Measurements from ENCODE around the gene AQP11. TPM values are rescaled to one million over a fixed set of nuclear protein-coding genes. Genes with fewer than 3 reads are reported as not detected.
"Not testable (repeated sequence)": the region's sequence is repeated elsewhere in the genome, so short reads cannot be mapped to it uniquely, and the experiment has no call there.

AQP11 gene
- total RNA-seq, 1 donor from 2014 or later = 0.18 TPM

DNA sequence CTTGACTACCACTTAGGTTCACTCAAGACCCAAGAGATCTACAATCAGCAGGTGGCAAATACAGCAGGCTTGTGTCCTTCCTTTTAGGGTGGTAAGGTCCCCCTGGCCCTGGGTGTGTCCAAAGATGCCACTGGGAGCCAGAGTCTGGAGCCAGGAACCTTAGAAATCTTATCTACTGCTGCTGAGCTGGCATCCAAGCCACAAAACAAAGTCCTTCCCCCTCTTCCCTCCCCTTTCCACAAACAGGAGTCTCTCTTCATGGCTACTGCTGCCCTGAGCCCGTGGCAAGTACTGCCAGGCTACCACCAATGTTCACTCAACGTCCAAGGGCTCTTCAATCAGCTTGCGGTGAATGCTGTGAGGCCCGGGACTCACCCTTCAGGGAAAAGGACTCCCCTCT is 21.4 kb upstream of the AQP11 start:
- Mint-ChIP-seq H3K9me3 (no peaks in the 10 kb centered on the region), H3K4me1 (ENCODE audit: low read depth) (no peaks in the 10 kb centered on the region), H3K27ac (no peak overlapping the region), H3K4me3 (no peak overlapping the region), H3K36me3 (ENCODE audit: low read depth) (no peaks in the 10 kb centered on the region), H3K27me3 (ENCODE audit: insufficient read depth) (peaks cover 7% of the 10 kb centered on the region)
- DNase-seq (ENCODE audit: low spot score) = no peak
- intact Hi-C loops (cut with micrococcal nuclease) = no loop called here

DNA sequence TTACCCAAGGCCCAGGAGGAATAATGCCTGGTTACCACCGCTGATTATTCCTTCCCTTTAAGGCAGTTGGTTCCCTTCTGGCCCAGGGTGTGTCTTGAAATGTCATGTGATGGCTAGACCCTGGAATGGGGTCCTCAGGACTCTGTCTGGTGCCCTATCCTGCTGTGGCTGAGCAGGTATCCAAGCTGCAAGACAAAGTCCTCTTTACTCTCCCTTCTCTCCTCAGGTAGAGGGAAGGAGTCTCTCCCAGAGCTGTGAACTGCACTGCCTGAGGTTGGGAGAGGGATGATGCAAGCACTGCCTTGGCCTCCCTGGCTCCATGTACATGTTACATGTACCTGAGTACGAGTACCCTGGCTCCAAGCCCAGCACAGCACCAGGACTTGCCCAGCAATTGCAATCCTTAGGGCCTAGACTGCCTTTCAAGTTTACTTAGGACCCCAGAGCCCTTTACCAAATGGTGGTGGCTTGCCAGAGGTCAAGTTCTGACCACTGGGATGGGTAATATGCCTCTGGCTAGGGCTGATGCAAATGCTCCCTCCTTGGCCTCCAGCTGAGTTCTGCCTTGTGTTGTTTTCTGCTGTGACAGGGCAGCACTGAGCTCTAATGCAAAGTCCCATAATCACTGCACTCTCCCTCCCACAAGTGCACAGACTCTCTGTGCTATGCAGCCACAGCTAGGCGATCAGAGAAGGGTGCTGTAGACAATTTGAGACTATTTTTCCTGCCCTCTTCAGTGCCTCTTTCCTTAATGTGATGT is 20.7 kb upstream of the AQP11 start:
- no peak for DNase-seq (ENCODE audit: low spot score)
- Mint-ChIP-seq H3K9me3 (no peaks in the 10 kb centered on the region), H3K4me1 (ENCODE audit: low read depth) (no peaks in the 10 kb centered on the region), H3K27ac (no peak overlapping the region), H3K4me3 (no peak overlapping the region), H3K27me3 (ENCODE audit: insufficient read depth) (peaks cover 7% of the 10 kb centered on the region), H3K36me3 (ENCODE audit: low read depth) (no peaks in the 10 kb centered on the region)
- intact Hi-C loops (cut with micrococcal nuclease) = no loop called here

DNA sequence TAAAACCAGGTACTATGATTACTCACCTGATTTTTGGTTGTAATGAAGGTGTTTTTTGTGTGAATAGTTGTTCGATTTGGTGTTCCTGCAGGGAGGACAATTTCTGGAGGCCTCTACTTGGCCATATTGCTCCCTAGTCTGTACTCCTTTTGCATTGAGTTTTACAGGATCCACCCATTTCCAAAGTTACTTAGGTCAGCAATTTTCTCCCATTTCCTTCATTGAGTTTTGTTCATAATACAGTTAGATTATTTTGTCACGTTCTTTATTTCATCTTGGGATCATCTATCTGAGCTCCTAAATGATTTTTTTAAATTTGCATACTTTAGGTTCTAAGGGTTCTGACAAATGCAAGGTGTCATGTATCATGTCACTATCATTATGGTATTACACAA is 20.1 kb upstream of the AQP11 start:
- intact Hi-C loops (cut with micrococcal nuclease) = no loop called here
- Mint-ChIP-seq H3K36me3 (ENCODE audit: low read depth) (no peaks in the 10 kb centered on the region), H3K9me3 (no peaks in the 10 kb centered on the region), H3K4me1 (ENCODE audit: low read depth) (no peaks in the 10 kb centered on the region), H3K27me3 (ENCODE audit: insufficient read depth) (peaks cover 7% of the 10 kb centered on the region), H3K4me3 (no peak overlapping the region), H3K27ac (no peak overlapping the region)
- no peak for DNase-seq (ENCODE audit: low spot score)

DNA sequence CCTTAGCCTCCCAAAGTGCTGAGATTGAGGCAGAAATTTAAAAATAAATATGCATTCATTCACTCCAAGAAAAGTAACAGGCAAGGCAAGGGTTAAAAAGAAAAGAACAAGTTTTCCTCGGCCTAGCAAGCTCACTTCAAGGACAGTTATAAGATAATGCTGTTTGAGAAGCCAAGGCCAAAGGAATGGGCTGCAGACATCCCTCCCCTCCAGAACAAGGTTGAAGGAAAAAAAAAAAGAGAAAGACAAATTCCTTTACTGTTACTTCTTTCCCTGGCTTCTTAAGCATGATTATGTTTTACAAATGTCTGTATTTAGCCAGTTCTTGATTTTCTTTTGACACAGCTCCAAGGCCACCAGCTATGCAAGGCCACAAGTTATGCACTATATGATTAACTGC is 18.9 kb upstream of the AQP11 start:
- H3K27me3 Mint-ChIP-seq (ENCODE audit: insufficient read depth); DNase-seq (ENCODE audit: low spot score); H3K4me1 Mint-ChIP-seq (ENCODE audit: low read depth); H3K27ac Mint-ChIP-seq; intact Hi-C loops (cut with micrococcal nuclease); H3K4me3 Mint-ChIP-seq; H3K9me3 Mint-ChIP-seq; H3K36me3 Mint-ChIP-seq (ENCODE audit: low read depth): not testable (repeated sequence)

DNA sequence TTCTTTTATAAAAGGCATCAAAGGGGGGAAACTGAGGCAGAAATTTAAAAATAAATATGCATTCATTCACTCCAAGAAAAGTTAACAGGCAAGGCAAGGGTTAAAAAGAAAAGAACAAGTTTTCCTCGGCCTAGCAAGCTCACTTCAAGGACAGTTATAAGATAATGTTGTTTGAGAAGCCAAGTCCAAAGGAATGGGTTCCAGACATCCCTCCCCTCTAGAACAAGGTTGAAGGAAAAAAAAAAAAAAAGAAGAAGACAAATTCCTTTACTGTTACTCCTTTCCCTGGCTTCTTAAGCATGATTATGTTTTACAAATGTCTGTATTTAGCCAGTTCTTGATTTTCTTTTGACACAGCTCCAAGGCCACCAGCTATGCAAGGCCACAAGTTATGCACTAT is 14.3 kb upstream of the AQP11 start:
- H3K36me3 Mint-ChIP-seq (ENCODE audit: low read depth); H3K9me3 Mint-ChIP-seq; H3K27ac Mint-ChIP-seq; H3K27me3 Mint-ChIP-seq (ENCODE audit: insufficient read depth); intact Hi-C loops (cut with micrococcal nuclease); H3K4me1 Mint-ChIP-seq (ENCODE audit: low read depth); H3K4me3 Mint-ChIP-seq; DNase-seq (ENCODE audit: low spot score): not testable (repeated sequence)

DNA sequence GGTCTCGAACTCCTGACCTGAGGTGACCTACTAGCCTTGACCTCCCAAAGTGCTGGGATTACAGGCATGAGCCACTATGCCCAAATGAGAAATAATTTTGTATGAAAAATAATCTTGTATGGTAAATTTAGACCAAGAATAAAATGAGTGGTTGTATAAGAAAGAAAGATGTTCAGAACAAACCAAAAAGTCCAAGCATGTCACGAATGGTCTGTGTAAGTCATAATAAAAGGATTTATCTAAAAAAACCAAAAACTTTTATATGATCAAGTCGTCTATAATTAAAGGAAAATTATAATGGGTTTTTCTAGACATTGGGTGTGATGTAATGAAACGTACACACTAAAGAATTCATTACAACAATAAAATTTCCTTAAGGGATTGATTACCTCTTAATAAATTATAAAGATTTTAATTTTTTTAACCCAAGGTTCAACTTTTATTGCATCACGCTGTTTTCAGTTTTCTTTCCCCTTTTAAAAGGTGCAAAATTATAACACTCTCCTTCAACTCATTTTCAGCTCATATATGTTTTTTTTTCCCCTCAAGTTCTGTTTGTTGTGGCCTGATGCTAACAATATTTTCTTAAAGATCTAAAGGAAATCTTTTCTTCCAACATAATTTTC is 8.9 kb upstream of the AQP11 start:
- Mint-ChIP-seq H3K27ac (no peak overlapping the region), H3K36me3 (ENCODE audit: low read depth) (no peaks in the 10 kb centered on the region), H3K9me3 (peaks cover 24% of the 10 kb centered on the region), H3K27me3 (ENCODE audit: insufficient read depth) (no peaks in the 10 kb centered on the region), H3K4me3 (no peak overlapping the region), H3K4me1 (ENCODE audit: low read depth) (no peaks in the 10 kb centered on the region)
- intact Hi-C loops (cut with micrococcal nuclease) = no loop called here
- DNase-seq (ENCODE audit: low spot score) = no peak

DNA sequence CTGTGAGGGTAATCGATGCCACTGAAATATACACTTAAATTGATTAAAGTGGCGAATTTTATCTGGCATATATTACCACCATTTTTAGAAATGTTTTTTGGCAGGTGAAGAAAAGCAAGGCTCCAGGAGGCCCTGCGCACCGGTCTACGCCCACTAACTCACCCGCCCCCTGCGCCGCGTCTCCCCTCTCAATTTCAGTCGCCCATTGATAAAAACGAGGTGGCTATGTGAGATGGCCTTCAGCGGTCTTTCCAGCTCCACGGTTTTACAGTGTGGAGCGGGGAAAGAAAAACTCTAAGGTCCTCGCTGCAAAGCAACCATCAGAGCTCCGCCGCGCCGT is 602 bp upstream of the AQP11 start:
- peaks cover 17% of the 10 kb centered on the region for H3K4me1 Mint-ChIP-seq (ENCODE audit: low read depth)
- intact Hi-C loops (cut with micrococcal nuclease) = no loop called here
- no peaks in the 10 kb centered on the region for H3K9me3 Mint-ChIP-seq
- peak overlapping the region; percentile 86 for H3K4me3 Mint-ChIP-seq
- DNase-seq (ENCODE audit: low spot score) = no peak
- H3K27me3 Mint-ChIP-seq (ENCODE audit: insufficient read depth) = peaks cover 7% of the 10 kb centered on the region
- no peaks in the 10 kb centered on the region for H3K36me3 Mint-ChIP-seq (ENCODE audit: low read depth)
- no peak overlapping the region for H3K27ac Mint-ChIP-seq

DNA sequence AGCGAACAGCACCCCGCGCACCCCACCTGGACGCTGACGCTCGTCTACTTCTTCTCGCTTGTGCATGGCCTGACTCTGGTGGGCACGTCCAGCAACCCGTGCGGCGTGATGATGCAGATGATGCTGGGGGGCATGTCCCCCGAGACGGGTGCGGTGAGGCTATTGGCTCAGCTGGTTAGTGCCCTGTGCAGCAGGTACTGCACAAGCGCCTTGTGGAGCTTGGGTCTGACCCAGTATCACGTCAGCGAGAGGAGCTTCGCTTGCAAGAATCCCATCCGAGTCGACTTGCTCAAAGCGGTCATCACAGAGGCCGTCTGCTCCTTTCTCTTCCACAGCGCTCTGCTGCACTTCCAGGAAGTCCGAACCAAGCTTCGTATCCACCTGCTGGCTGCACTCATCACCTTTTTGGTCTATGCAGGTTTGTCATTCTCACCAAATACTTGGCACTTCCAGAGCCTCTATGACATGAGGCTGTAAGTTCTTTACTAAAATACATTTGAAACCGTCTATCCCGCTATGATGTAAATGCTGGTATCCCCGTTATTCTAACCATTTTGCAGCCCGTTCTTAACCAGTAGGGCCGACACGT is 535 bp downstream of the AQP11 start:
- Mint-ChIP-seq H3K27ac (peak overlapping the region; percentile 75), H3K9me3 (no peaks in the 10 kb centered on the region), H3K36me3 (ENCODE audit: low read depth) (no peaks in the 10 kb centered on the region), H3K4me1 (ENCODE audit: low read depth) (peaks cover 17% of the 10 kb centered on the region), H3K27me3 (ENCODE audit: insufficient read depth) (peaks cover 7% of the 10 kb centered on the region), H3K4me3 (peak overlapping the region; percentile 88)
- intact Hi-C loops (cut with micrococcal nuclease) = loop anchor here (10.0 kb wide), 1 partner anchor 115 kb away; the partner anchor contains the start of gene PAK1
- DNase-seq (ENCODE audit: low spot score) = peak; percentile 5

DNA sequence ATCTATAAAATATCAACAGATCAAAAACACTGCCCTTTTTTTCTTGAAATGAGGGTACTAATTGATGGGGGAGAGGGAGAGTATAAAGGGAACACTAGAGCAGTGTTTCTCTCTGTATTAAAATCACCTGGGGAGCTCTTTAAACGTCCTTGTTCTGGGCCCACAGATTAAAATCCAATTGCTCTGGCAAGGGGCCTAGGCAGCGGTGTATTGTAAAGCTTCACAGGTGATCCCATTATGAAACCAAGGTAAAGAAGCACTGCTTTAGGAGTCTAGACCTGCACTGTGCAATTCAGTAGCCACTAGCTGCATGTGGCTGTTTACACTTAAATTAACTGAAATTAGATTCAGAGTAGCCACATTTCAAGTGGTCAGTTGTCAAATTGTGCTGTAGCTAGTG is 3.0 kb downstream of the AQP11 start:
- intact Hi-C loops (cut with micrococcal nuclease) = loop anchor here (10.0 kb wide), 1 partner anchor 118 kb away; the partner anchor contains the start of gene PAK1
- Mint-ChIP-seq H3K9me3 (no peaks in the 10 kb centered on the region), H3K27ac (no peak overlapping the region), H3K4me1 (ENCODE audit: low read depth) (peaks cover 17% of the 10 kb centered on the region), H3K4me3 (no peak overlapping the region), H3K27me3 (ENCODE audit: insufficient read depth) (peaks cover 3% of the 10 kb centered on the region), H3K36me3 (ENCODE audit: low read depth) (no peaks in the 10 kb centered on the region)
- DNase-seq (ENCODE audit: low spot score) = no peak

DNA sequence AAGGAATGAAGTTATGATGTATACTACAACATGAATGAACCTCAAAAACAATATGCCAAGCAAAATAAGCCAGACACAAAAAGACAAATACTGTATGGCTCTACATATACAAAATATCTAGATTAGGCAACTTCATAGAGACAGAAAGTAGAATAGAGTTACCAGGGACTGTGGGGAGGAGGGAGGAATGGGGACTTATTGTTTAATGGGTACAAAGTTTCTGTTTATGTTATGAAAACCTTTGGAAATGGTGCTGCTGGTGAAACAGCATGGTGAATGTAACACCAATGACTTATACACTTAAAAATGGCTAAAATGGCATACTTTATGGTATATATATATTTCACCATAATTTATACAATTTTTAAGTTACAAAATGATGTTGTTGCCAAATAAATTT is 4.1 kb downstream of the AQP11 start:
- H3K4me1 Mint-ChIP-seq (ENCODE audit: low read depth) = peaks cover 14% of the 10 kb centered on the region
- DNase-seq (ENCODE audit: low spot score) = no peak
- no peaks in the 10 kb centered on the region for H3K9me3 Mint-ChIP-seq
- no peak overlapping the region for H3K4me3 Mint-ChIP-seq
- no peaks in the 10 kb centered on the region for H3K36me3 Mint-ChIP-seq (ENCODE audit: low read depth)
- H3K27me3 Mint-ChIP-seq (ENCODE audit: insufficient read depth) = peaks cover 3% of the 10 kb centered on the region
- H3K27ac Mint-ChIP-seq = no peak overlapping the region
- intact Hi-C loops (cut with micrococcal nuclease) = loop anchor here (10.0 kb wide), 1 partner anchor 119 kb away; the partner anchor contains the start of gene PAK1

DNA sequence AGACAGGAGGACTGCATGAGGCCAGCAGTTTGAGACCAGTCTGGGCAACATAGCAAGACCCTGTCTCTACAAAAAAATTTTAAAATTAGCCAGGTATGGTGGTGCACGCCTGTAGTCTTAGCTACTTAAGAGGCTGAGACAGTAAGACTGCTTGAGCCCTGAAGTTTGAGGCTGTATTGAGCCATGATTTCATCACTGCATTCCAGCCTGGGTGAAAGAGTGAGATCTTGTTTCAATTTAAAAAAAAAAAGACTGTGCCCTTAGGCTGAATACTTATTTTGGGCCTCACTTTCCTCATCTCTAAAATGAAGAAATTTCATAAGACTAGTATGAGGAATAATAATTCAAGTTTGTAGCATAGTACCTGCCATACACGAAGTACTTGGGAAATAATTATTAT is 6.9 kb downstream of the AQP11 start:
- Mint-ChIP-seq H3K9me3 (no peaks in the 10 kb centered on the region), H3K27me3 (ENCODE audit: insufficient read depth) (peaks cover 3% of the 10 kb centered on the region), H3K4me3 (no peak overlapping the region), H3K36me3 (ENCODE audit: low read depth) (no peaks in the 10 kb centered on the region), H3K27ac (no peak overlapping the region), H3K4me1 (ENCODE audit: low read depth) (no peaks in the 10 kb centered on the region)
- DNase-seq (ENCODE audit: low spot score) = no peak
- intact Hi-C loops (cut with micrococcal nuclease) = loop anchor here (10.0 kb wide), 1 partner anchor 122 kb away; the partner anchor contains the start of gene PAK1

DNA sequence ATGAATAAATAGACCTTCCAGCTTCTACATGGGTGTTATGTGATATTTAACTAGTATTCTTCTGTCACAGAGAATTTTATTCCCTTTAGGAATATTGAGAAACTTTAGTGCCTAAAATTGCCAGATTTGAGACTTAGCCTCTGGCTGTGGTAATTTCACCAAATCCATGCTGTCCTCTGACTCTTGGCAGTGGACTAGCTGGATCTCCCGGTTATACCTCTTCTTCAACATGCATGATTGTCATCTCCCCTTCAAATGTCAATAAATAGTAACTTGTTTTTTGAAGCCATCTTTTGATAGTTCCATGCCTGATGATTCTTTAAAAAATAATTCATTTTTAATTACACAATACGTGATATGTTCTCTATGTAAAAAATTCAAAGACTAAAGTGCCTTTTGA is 8.4 kb downstream of the AQP11 start:
- H3K4me1 Mint-ChIP-seq (ENCODE audit: low read depth) = no peaks in the 10 kb centered on the region
- intact Hi-C loops (cut with micrococcal nuclease) = loop anchor here (10.0 kb wide), 1 partner anchor 123 kb away; the partner anchor contains the start of gene PAK1
- no peaks in the 10 kb centered on the region for H3K9me3 Mint-ChIP-seq
- no peaks in the 10 kb centered on the region for H3K27me3 Mint-ChIP-seq (ENCODE audit: insufficient read depth)
- H3K4me3 Mint-ChIP-seq = no peak overlapping the region
- no peak for DNase-seq (ENCODE audit: low spot score)
- no peaks in the 10 kb centered on the region for H3K36me3 Mint-ChIP-seq (ENCODE audit: low read depth)
- no peak overlapping the region for H3K27ac Mint-ChIP-seq

DNA sequence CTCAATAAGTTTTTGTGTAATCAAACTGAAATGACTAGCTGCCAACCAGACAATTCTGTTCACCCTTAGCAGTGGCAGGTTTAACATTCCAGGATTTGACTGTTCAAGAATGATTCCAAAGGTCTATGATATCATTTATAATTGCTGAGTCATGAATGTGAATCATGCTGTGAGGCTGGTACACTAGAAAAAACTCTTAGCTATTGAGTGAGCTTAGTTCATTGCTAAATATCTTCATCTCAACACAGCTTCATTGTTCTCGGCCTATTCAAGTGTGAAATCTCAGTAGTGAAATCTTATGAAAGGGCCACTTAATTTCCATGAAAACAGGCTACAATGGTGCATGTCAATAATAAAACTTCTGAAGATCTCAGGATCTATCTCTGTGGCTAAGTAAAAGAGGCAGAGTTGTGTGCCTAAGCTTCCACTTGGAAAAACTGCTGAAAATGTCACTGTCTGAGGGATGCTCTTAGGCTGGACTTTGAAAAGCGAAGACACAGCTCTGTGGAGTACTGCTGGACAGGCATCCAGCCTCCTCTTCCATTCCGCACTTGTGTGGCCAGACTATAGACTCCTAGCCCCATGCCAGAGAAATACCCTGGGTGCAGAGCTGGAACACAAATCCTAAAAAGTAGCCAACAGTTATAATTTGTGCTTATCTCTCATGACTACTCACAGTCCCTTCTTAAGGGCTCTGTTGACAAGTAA is 12.8 kb downstream of the AQP11 start:
- H3K4me3 Mint-ChIP-seq = no peak overlapping the region
- intact Hi-C loops (cut with micrococcal nuclease) = no loop called here
- H3K36me3 Mint-ChIP-seq (ENCODE audit: low read depth) = no peaks in the 10 kb centered on the region
- no peak for DNase-seq (ENCODE audit: low spot score)
- no peak overlapping the region for H3K27ac Mint-ChIP-seq
- H3K4me1 Mint-ChIP-seq (ENCODE audit: low read depth) = no peaks in the 10 kb centered on the region
- no peaks in the 10 kb centered on the region for H3K9me3 Mint-ChIP-seq
- no peaks in the 10 kb centered on the region for H3K27me3 Mint-ChIP-seq (ENCODE audit: insufficient read depth)

Data from activated T-helper 1 cell treated with anti-CD3 and anti-CD28 coated beads, Interleukin-12 subunit alpha, Interleukin-12 subunit beta, Interleukin-2, Interleukin-4 antibody, amounts not matched to agents 30 ng/mL and 10 ng/mL and 1 ng/mL, durations not matched to agents 14 hours and 24 hours and 36 hours (primary cell).